GM23248 (cell line): Measurements from ENCODE around the gene MFSD2B. TPM values are rescaled to one million over a fixed set of nuclear protein-coding genes. Genes with fewer than 3 reads are reported as not detected.

Experiments used
- DNase-seq: peaks from one replicate; pipeline ENCODE4 v3.0.0-alpha.2; 2015
- H2AFZ ChIP-seq: fragments of 200-600 bp; sonication (generic); 2 replicates; pipeline ENCODE4 v1.6.1; 2016; ENCODE audit warnings: antibody characterized with exemption
- H3F3A ChIP-seq: fragments of 200-600 bp; sonication (generic); 2 replicates; pipeline ENCODE4 v1.6.1; 2016; ENCODE audit warnings: mild to moderate bottlenecking, antibody characterized with exemption, mixed run types; ENCODE audit not compliant: insufficient read depth
- H3K27ac ChIP-seq: fragments of 200-600 bp; sonication (generic); 2 replicates; pipeline ENCODE4 v1.5.1; 2016; ENCODE audit warnings: mild to moderate bottlenecking
- H3K27me3 ChIP-seq: fragments of 200-600 bp; sonication (generic); replicated peaks from 2 replicates; pipeline ENCODE4 v1.6.1; 2016; ENCODE audit warnings: mild to moderate bottlenecking; ENCODE audit not compliant: insufficient read depth
- H3K36me3 ChIP-seq: fragments of 200-600 bp; sonication (generic); 2 replicates; pipeline ENCODE4 v1.6.1; 2016; ENCODE audit warnings: low read depth, mild to moderate bottlenecking
- H3K4me1 ChIP-seq: fragments of 200-600 bp; sonication (generic); 2 replicates; pipeline ENCODE4 v1.6.1; 2016; ENCODE audit warnings: mild to moderate bottlenecking; ENCODE audit not compliant: insufficient read depth
- H3K4me2 ChIP-seq: fragments of 200-600 bp; sonication (generic); one replicate; pipeline ENCODE4 v1.6.1; 2016; ENCODE audit warnings: mild to moderate bottlenecking; ENCODE audit not compliant: unreplicated experiment
- H3K4me3 ChIP-seq: fragments of 200-600 bp; sonication (generic); 2 replicates; pipeline ENCODE4 v1.5.1; 2016; ENCODE audit warnings: mild to moderate bottlenecking
- H3K79me2 ChIP-seq: fragments of 200-600 bp; sonication (generic); 2 replicates; pipeline ENCODE4 v1.6.1; 2016; ENCODE audit warnings: mild to moderate bottlenecking; ENCODE audit not compliant: insufficient read depth
- H3K9ac ChIP-seq: fragments of 200-600 bp; sonication (generic); 2 replicates; pipeline ENCODE4 v1.6.1; 2016; ENCODE audit warnings: mild to moderate bottlenecking
- H3K9me2 ChIP-seq: fragments of 200-600 bp; sonication (generic); 2 replicates; pipeline ENCODE4 v1.6.1; 2016; ENCODE audit warnings: mixed run types, mild to moderate bottlenecking, moderate library complexity; ENCODE audit not compliant: insufficient read depth
- H3K9me3 ChIP-seq: fragments of 200-600 bp; sonication (generic); one replicate; pipeline ENCODE4 v1.6.1; 2017; ENCODE audit warnings: low read depth
- H4K20me1 ChIP-seq: fragments of 200-600 bp; sonication (generic); 2 replicates; pipeline ENCODE4 v1.6.0; 2016; ENCODE audit not compliant: insufficient read depth
- EZH2 ChIP-seq: fragments of 200-600 bp; sonication (generic); IDR thresholded peaks from 2 replicates; pipeline ENCODE4 v1.6.1; 2018; ENCODE audit warnings: antibody characterized with exemption, mild to moderate bottlenecking; ENCODE audit not compliant: insufficient read depth, poor library complexity, severe bottlenecking
- EZH2phosphoT487 ChIP-seq: fragments of 200-600 bp; sonication (generic); IDR thresholded peaks from 2 replicates; pipeline ENCODE4 v1.6.1; 2018; ENCODE audit warnings: antibody characterized with exemption, moderate library complexity, mild to moderate bottlenecking, low read depth; ENCODE audit not compliant: insufficient read depth
- whole genome bisulfite sequencing, 2 experiments: methylation state at CpG; one replicate each; pipeline ENCODE4 v1.1.6; 2015 to 2017; ENCODE audit warnings: low lambda C conversion rate in 2 of 2, low coverage in 1 of 2; ENCODE audit errors: missing lambda C conversion rate in 2 of 2; 5-methylcytosine and 5-hydroxymethylcytosine counted together
- in situ Hi-C: fragments of 300-500 bp; cut with MboI; formaldehyde crosslinking; loops from 2 replicates; pipeline ENCODE4 v1.15.0; 2020
- polyA plus RNA-seq: library from polyadenylated mRNA; unstranded; fragments of >200 nt; fragmentation: Nextera tagmentation; extraction: Ambion mirVana; gene quantifications from 2 replicates; pipeline ENCODE4 v1.2.1, GENCODE V29; 2016
- total RNA-seq: library from RNA; depleted of rRNA; stranded (reverse); fragments of >200 nt; shearing (Covaris generic); gene quantifications from 2 replicates; pipeline ENCODE4 v1.2.3, GENCODE V29; 2014

MFSD2B gene
- total and polyA plus RNA-seq, 2 experiments from 2014 or later = under 0.01 to 0.58 TPM

DNA sequence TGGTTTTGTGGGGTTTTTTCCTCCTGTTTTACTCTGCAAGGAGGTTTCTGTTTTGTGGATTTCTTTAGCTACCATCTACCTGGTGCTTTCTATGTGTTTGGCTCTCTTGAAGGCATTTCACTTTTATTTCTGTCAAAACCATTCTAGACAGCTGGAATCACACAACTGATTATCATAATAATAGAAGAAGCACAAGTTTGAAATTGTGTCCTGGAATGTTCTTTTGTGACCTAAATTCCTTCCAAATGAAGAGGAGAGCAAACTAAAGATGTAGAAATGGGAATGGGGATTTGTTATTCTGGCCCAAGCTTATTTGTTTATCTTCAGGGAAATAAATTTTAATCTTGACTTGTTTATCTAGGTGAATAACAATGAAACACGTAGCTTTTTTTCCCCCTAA lies 17.0 kb upstream of the MFSD2B start:
- no peaks in the 10 kb centered on the region for H3K79me2 ChIP-seq
- 90 to 96% methylated on average over 1 of the region's 1 CpG for WGBS, 2 experiments

GRCh38 chr2:23993736-23994269 lies 16.1 kb upstream of the MFSD2B start:
- in situ Hi-C loops = no loop called here
- Histone ChIP-seq H2AFZ (no peak overlapping the region), H3K79me2 (no peaks in the 10 kb centered on the region), H3K4me2 (no peak overlapping the region), H3K4me3 (no peak overlapping the region), H3K9me3 (no peaks in the 10 kb centered on the region), H3K4me1 (no peaks in the 10 kb centered on the region), H3K9me2 (no peaks in the 10 kb centered on the region), H4K20me1 (no peaks in the 10 kb centered on the region), H3K36me3 (no peaks in the 10 kb centered on the region), H3K9ac (no peak overlapping the region), H3F3A (no peaks in the 10 kb centered on the region), H3K27me3 (no peaks in the 10 kb centered on the region), H3K27ac (no peak overlapping the region)
- WGBS, 2 experiments = 95 to 96% methylated on average over 8 of the region's 8 CpGs
- DNase-seq = no peak
- TF ChIP-seq EZH2 = no peak
- no peak for TF ChIP-seq EZH2phosphoT487

More for the DNA sequence above, 17.0 kb upstream of the MFSD2B start:
- Histone ChIP-seq H2AFZ (no peak overlapping the region), H3K9me3 (no peaks in the 10 kb centered on the region), H3K9ac (no peak overlapping the region), H3F3A (no peaks in the 10 kb centered on the region), H3K9me2 (no peaks in the 10 kb centered on the region), H3K4me1 (no peaks in the 10 kb centered on the region), H3K27me3 (no peaks in the 10 kb centered on the region), H3K27ac (no peak overlapping the region), H3K36me3 (no peaks in the 10 kb centered on the region), H3K4me3 (no peak overlapping the region), H4K20me1 (no peaks in the 10 kb centered on the region), H3K4me2 (no peak overlapping the region)
- TF ChIP-seq EZH2phosphoT487 (no peak), EZH2 (no peak)
- in situ Hi-C loops = no loop called here
- no peak for DNase-seq

GRCh38 chr2:23994567-23994966 lies 15.3 kb upstream of the MFSD2B start:
- in situ Hi-C loops = no loop called here
- WGBS, 2 experiments = 8 to 31% methylated on average over 1 of the region's 1 CpG
- Histone ChIP-seq H4K20me1 (no peaks in the 10 kb centered on the region), H3K9me2 (no peaks in the 10 kb centered on the region), H3K9me3 (no peaks in the 10 kb centered on the region), H3K27ac (no peak overlapping the region), H3K36me3 (no peaks in the 10 kb centered on the region), H3K27me3 (no peaks in the 10 kb centered on the region), H3K4me3 (no peak overlapping the region), H3K4me2 (no peak overlapping the region), H3K9ac (no peak overlapping the region), H3K4me1 (no peaks in the 10 kb centered on the region), H2AFZ (no peak overlapping the region), H3K79me2 (no peaks in the 10 kb centered on the region), H3F3A (no peaks in the 10 kb centered on the region)
- no peak for TF ChIP-seq EZH2phosphoT487
- TF ChIP-seq EZH2 = no peak
- no peak for DNase-seq

GRCh38 chr2:24007693-24008092 lies 2.2 kb upstream of the MFSD2B start:
- Histone ChIP-seq H3K9me3 (no peaks in the 10 kb centered on the region), H3K36me3 (no peaks in the 10 kb centered on the region), H3F3A (no peaks in the 10 kb centered on the region), H2AFZ (no peak overlapping the region), H3K4me2 (no peak overlapping the region), H3K27me3 (no peaks in the 10 kb centered on the region; the same call in 1 of the 2 replicates), H4K20me1 (no peaks in the 10 kb centered on the region), H3K27ac (no peak overlapping the region), H3K9ac (no peak overlapping the region), H3K4me1 (no peaks in the 10 kb centered on the region), H3K9me2 (no peaks in the 10 kb centered on the region), H3K4me3 (no peak overlapping the region), H3K79me2 (no peaks in the 10 kb centered on the region)
- TF ChIP-seq EZH2 (no peak), EZH2phosphoT487 (no peak)
- in situ Hi-C loops = no loop called here
- DNase-seq = no peak
